Activated CD4-positive, CD25-positive, alpha-beta regulatory T cell (primary cell): ENCODE data around the gene VTA1.

Source experiments
- DNase-seq, 4 experiments: peaks; one replicate each; lab custom pipeline; 2025; lab: John Stamatoyannopoulos, UW

VTA1 gene

GRCh38 chr6:142266060-142266459 is 119.0 kb downstream of the VTA1 start:
- DNase-seq = no peak

DNA sequence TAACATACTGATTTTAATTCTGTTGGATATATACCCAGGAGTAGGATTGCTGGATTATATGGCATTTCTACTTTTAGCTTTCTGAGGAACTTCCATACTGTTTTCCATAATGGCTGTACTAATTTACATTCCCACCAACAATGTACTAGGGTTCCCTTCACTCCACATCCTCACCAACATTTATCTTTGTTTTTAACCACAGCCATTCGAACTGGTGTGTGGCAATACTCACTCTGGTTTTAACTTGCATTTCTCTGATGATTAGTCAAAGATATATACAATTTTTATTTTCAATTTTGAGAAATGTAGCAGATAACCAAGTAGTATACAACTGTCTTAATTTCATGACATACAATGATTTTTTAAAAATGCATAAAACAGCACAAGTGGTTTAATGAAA is 124.4 kb downstream of the VTA1 start:
- DNase-seq = no peak
